H1 (cell line): Measurements from ENCODE around the gene OR2A2. TPM values are rescaled to one million over a fixed set of nuclear protein-coding genes. Genes with fewer than 3 reads are reported as not detected.

Experiments
- CTCF ChIA-PET: fragments of 300-600 bp; sonication (Branson Sonifier 250); formaldehyde crosslinking; loops from one replicate; lab custom pipeline; 2021; ENCODE audit not compliant: partially characterized antibody; lab: Charles Lee
- POLR2A ChIA-PET: fragments of 300-600 bp; sonication (Branson Sonifier 250); formaldehyde crosslinking; loops from one replicate; lab custom pipeline; 2021; ENCODE audit warnings: inconsistent platforms; ENCODE audit not compliant: partially characterized antibody; lab: Charles Lee
- DNase-seq, 2 experiments: peaks; one replicate each; pipeline versions ENCODE4 v3.0.0 to v3.0.0-alpha.2; 2010 to 2022; ENCODE audit warnings: low spot score in 2 of 2, low read depth in 1 of 2, mixed read lengths in 1 of 2
- FAIRE-seq: peaks from 2 replicates; lab custom pipeline; 2011; peaks lifted over from hg19 to GRCh38; lab: Jason Lieb, UNC
- H2AFZ ChIP-seq: 2 replicates; pipeline ENCODE4 v1.8.1; 2012; ENCODE audit warnings: low read length, inconsistent platforms
- H2AK5ac ChIP-seq: 2 replicates; pipeline ENCODE4 v1.6.1; 2013; ENCODE audit warnings: low read depth, low read length
- H2BK120ac ChIP-seq: replicated peaks from 2 replicates; pipeline ENCODE3; 2013; ENCODE audit warnings: low read depth, low read length, inconsistent platforms
- H2BK12ac ChIP-seq: 2 replicates; pipeline ENCODE4 v1.6.1; 2013; ENCODE audit warnings: low read depth, low read length
- H2BK15ac ChIP-seq: 2 replicates; pipeline ENCODE4 v1.6.1; 2013; ENCODE audit warnings: low read length
- H2BK20ac ChIP-seq: 2 replicates; pipeline ENCODE4 v1.6.1; 2013; ENCODE audit warnings: low read length
- H2BK5ac ChIP-seq: 2 replicates; pipeline ENCODE4 v1.6.1; 2013; ENCODE audit warnings: low read depth, low read length
- H3K14ac ChIP-seq: 2 replicates; pipeline ENCODE4 v1.6.1; 2013; ENCODE audit warnings: inconsistent platforms; ENCODE audit not compliant: insufficient read length
- H3K18ac ChIP-seq: 2 replicates; pipeline ENCODE4 v1.6.1; 2013; ENCODE audit warnings: low read length; ENCODE audit errors: extremely low read depth
- H3K23ac ChIP-seq: 2 replicates; pipeline ENCODE4 v1.6.1; 2013; ENCODE audit warnings: inconsistent platforms; ENCODE audit not compliant: insufficient read length
- H3K23me2 ChIP-seq: 2 replicates; pipeline ENCODE4 v1.6.1; 2013; ENCODE audit warnings: low read depth, low read length
- H3K27ac ChIP-seq: 2 replicates; pipeline ENCODE4 v1.6.1; 2011; ENCODE audit warnings: low read depth, low read length, inconsistent platforms
- H3K27me3 ChIP-seq, 4 experiments: replicated peaks in 1 of 4; 1 replicate in 1 of 4; 2 replicates in 3 of 4; pipeline versions ENCODE4 v1.6.1 to v1.8.1; 2011 to 2013; ENCODE audit warnings: low read length in 3 of 4, mild to moderate bottlenecking in 3 of 4, inconsistent platforms in 2 of 4, mixed read lengths in 2 of 4, moderate library complexity in 1 of 4; ENCODE audit not compliant: control insufficient read depth in 3 of 4, insufficient read depth in 3 of 4; ENCODE audit errors: extremely low read depth in 1 of 4
- H3K36me3 ChIP-seq, 4 experiments: 2 replicates each; pipeline versions ENCODE4 v1.6.1 to v1.8.1; 2011 to 2013; ENCODE audit warnings: mild to moderate bottlenecking in 4 of 4, low read length in 3 of 4, moderate library complexity in 2 of 4, control low read depth in 1 of 4, inconsistent platforms in 1 of 4; ENCODE audit not compliant: insufficient read depth in 4 of 4, control insufficient read depth in 2 of 4
- H3K4ac ChIP-seq: replicated peaks from 2 replicates; pipeline ENCODE3; 2013; ENCODE audit warnings: low read length, low read depth, mixed read lengths, inconsistent platforms; ENCODE audit not compliant: insufficient read length
- H3K4me1 ChIP-seq, 4 experiments: replicated peaks in 1 of 4; 1 replicate in 1 of 4; 2 replicates in 3 of 4; pipeline versions ENCODE4 v1.6.1 to v1.8.1; 2011 to 2013; ENCODE audit warnings: low read length in 3 of 4, inconsistent platforms in 2 of 4, mixed read lengths in 1 of 4; ENCODE audit not compliant: insufficient read depth in 4 of 4, control insufficient read depth in 3 of 4
- H3K4me2 ChIP-seq, 2 experiments: 2 replicates each; pipeline versions ENCODE4 v1.6.1 to v1.8.1; 2011 to 2013; ENCODE audit warnings: low read depth in 2 of 2, low read length in 2 of 2, control low read depth in 1 of 2, inconsistent platforms in 1 of 2, mild to moderate bottlenecking in 1 of 2; ENCODE audit not compliant: insufficient read depth in 1 of 2
- H3K4me3 ChIP-seq, 4 experiments: fragments of 200-600, 300-600 bp in 1 of 4; sonication (generic), shearing (Covaris generic), sonication (Bioruptor Twin) in 1 of 4; 2 replicates each; pipeline versions ENCODE4 v1.5.1 to v1.8.1; 2011 to 2016; ENCODE audit warnings: low read length in 4 of 4, low read depth in 3 of 4, control low read depth in 2 of 4, inconsistent platforms in 2 of 4, mild to moderate bottlenecking in 2 of 4, mixed read lengths in 1 of 4, moderate library complexity in 1 of 4; ENCODE audit not compliant: insufficient read depth in 2 of 4; ENCODE audit errors: extremely low read depth in 1 of 4
- H3K56ac ChIP-seq: replicated peaks from 2 replicates; pipeline ENCODE3; 2013; ENCODE audit warnings: low read depth, mild to moderate bottlenecking, mixed read lengths, low read length, inconsistent platforms; ENCODE audit not compliant: insufficient read length
- H3K79me1 ChIP-seq: 2 replicates; pipeline ENCODE4 v1.6.1; 2013; ENCODE audit warnings: low read depth, low read length, control low read depth
- H3K79me2 ChIP-seq, 2 experiments: 2 replicates each; pipeline versions ENCODE4 v1.6.1 to v1.8.1; 2012 to 2013; ENCODE audit warnings: low read length in 2 of 2, mild to moderate bottlenecking in 2 of 2, inconsistent platforms in 1 of 2; ENCODE audit not compliant: insufficient read depth in 2 of 2, control insufficient read depth in 1 of 2
- H3K9ac ChIP-seq, 4 experiments: replicated peaks in 1 of 4; 1 replicate in 1 of 4; 2 replicates in 3 of 4; pipeline versions ENCODE4 v1.6.1 to v1.8.1; 2011 to 2013; ENCODE audit warnings: low read depth in 3 of 4, low read length in 3 of 4, control low read depth in 2 of 4, mild to moderate bottlenecking in 2 of 4, moderate library complexity in 2 of 4, inconsistent platforms in 1 of 4; ENCODE audit errors: extremely low read depth in 1 of 4
- H3K9me3 ChIP-seq, 2 experiments: 2 replicates each; pipeline versions ENCODE4 v1.6.1 to v1.8.1; 2012 to 2013; ENCODE audit warnings: mild to moderate bottlenecking in 2 of 2, moderate library complexity in 2 of 2, control low read depth in 1 of 2, inconsistent platforms in 1 of 2, low read depth in 1 of 2, low read length in 1 of 2, mixed read lengths in 1 of 2; ENCODE audit not compliant: insufficient read depth in 2 of 2
- H4K20me1 ChIP-seq, 2 experiments: replicated peaks in 1 of 2; 2 replicates each; pipeline versions ENCODE3 to v1.8.1; 2011 to 2013; ENCODE audit warnings: inconsistent platforms in 2 of 2, low read length in 2 of 2, mild to moderate bottlenecking in 1 of 2; ENCODE audit not compliant: insufficient read depth in 2 of 2, control insufficient read depth in 1 of 2
- H4K5ac ChIP-seq: 2 replicates; pipeline ENCODE4 v1.6.1; 2013; ENCODE audit warnings: low read length, low read depth, mixed read lengths, inconsistent platforms; ENCODE audit not compliant: insufficient read length
- H4K8ac ChIP-seq: 2 replicates; pipeline ENCODE4 v1.8.0; 2013; ENCODE audit warnings: mild to moderate bottlenecking, moderate library complexity, low read length, inconsistent platforms; ENCODE audit not compliant: insufficient read depth; ENCODE audit errors: extremely low read depth
- H4K91ac ChIP-seq: replicated peaks from 2 replicates; pipeline ENCODE3; 2013; ENCODE audit warnings: low read length, mixed read lengths, inconsistent platforms; ENCODE audit not compliant: insufficient read length
- CBX5 ChIP-seq: fragments of 300-800, 300-1000 bp; sonication (generic); IDR thresholded peaks from 2 replicates; pipeline ENCODE4 v1.7.1; 2016; ENCODE audit warnings: antibody characterized with exemption, low read length, low read depth
- CEBPB ChIP-seq: IDR thresholded peaks from 2 replicates; pipeline ENCODE4 v1.6.1; 2012; ENCODE audit warnings: low read depth, low read length
- RFX5 ChIP-seq: IDR thresholded peaks from 2 replicates; pipeline ENCODE4 v1.6.1; 2011; ENCODE audit warnings: low read depth, low read length, improper control_type of control experiment, borderline replicate concordance
- SIX5 ChIP-seq: IDR thresholded peaks from 2 replicates; pipeline ENCODE4 v1.6.1; 2011; ENCODE audit warnings: mild to moderate bottlenecking, low read depth, low read length
- SP2 ChIP-seq: IDR thresholded peaks from 2 replicates; pipeline ENCODE4 v1.6.1; 2012; ENCODE audit warnings: mild to moderate bottlenecking, low read length, inconsistent platforms
- WGBS, 2 experiments: shearing (Covaris generic) in 1 of 2; methylation state at CpG; one replicate each; pipeline versions ENCODE4 v1.1.6 to v1.1.7; 2013 to 2015; ENCODE audit warnings: low lambda C conversion rate in 2 of 2, mixed read lengths in 2 of 2, inconsistent platforms in 1 of 2, low coverage in 1 of 2, missing lambda C conversion rate in 1 of 2; ENCODE audit not compliant: insufficient replicate concordance in 2 of 2, insufficient coverage in 1 of 2, insufficient read length in 1 of 2; ENCODE audit errors: extremely low coverage in 1 of 2, missing lambda C conversion rate in 1 of 2; 5-methylcytosine and 5-hydroxymethylcytosine counted together
- polyA plus RNA-seq, 7 experiments: library from polyadenylated mRNA; depleted of rRNA in 3 of 7; stranded (reverse) in 5 of 7; unstranded in 2 of 7; fragments of >200 nt in 5 of 7; fragments of 200-250 nt in 2 of 7; gene quantifications; 1 replicate in 5 of 7; 2 replicates in 1 of 7; 4 replicates in 1 of 7; pipeline versions ENCODE4 v1.2.1 to v1.2.3, GENCODE V29; 2011 to 2013; ENCODE audit warnings: missing spikeins in 2 of 7, mixed read lengths in 2 of 7
- total RNA-seq: library from RNA; stranded (reverse); fragmentation: NEBNext Ultra II Directional; extraction: Animal tissue kit (Norgen Biotek cat#: 25700); gene quantifications from 2 replicates; pipeline ENCODE4 v1.2.1, GENCODE V29; 2021
- TF ChIP-seq, protein P1 (sequence below): IDR thresholded peaks from 2 replicates; pipeline ENCODE4 v1.6.1; 2011; ENCODE audit warnings: low read length, improper control_type of control experiment

OR2A2 gene
- total and polyA plus RNA-seq, 2 of the 8 experiments (the other 6 are each of a cell fraction or from before 2014, with no cell fraction given): not detected

DNA sequence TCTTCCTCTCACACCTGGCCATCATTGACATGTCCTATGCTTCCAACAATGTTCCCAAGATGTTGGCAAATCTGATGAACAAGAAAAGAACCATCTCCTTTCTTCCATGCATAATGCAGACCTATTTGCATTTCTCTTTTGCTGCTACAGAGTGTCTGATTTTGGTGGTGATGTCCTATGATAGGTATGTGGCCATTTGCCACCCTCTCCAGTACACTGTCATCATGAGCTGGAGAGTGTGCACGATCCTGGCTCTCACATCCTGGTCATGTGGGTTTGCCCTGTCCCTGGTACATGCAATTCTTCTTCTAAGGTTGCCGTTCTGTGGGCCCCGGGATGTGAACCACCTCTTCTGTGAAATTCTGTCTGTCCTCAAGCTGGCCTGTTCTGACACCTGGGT is 32.8 kb downstream of the OR2A2 start:
- Histone ChIP-seq H2BK5ac (no peak overlapping the region), H3K9me3 (peaks cover under 1 to 3% of the 10 kb centered on the region in 2 experiments; a peak in 2 of 4 replicates), H3K18ac (no peak overlapping the region), H2BK120ac (no peak overlapping the region), H3K27me3 (no peaks in the 10 kb centered on the region), H3K27ac (no peak overlapping the region), H2BK20ac (no peak overlapping the region), H2BK15ac (no peak overlapping the region), H4K5ac (no peak overlapping the region), H3K56ac (no peak overlapping the region), H3K36me3 (no peaks in the 10 kb centered on the region), H2BK12ac (no peak overlapping the region), H3K23me2 (no peaks in the 10 kb centered on the region), H3K4me1 (no peaks in the 10 kb centered on the region), H3K79me2 (no peaks in the 10 kb centered on the region), H4K20me1 (no peaks in the 10 kb centered on the region), H4K91ac (no peak overlapping the region), H2AFZ (no peak overlapping the region), H3K4me2 (no peak overlapping the region), H2AK5ac (no peak overlapping the region), H3K9ac (no peak overlapping the region), H3K14ac (no peak overlapping the region), H3K79me1 (no peaks in the 10 kb centered on the region), H3K23ac (no peak overlapping the region), H4K8ac (no peak overlapping the region), H3K4ac (no peak overlapping the region), H3K4me3 (no peak overlapping the region)
- CTCF ChIA-PET: no interaction called here
- no peak for DNase-seq
- POLR2A ChIA-PET: no interaction called here
- 100% methylated on average over 3 of the region's 3 CpGs; no CpG with 5 or more reads in 1 of the 2 experiments for WGBS, 2 experiments
- TF ChIP-seq CBX5: no peak
- TF ChIP-seq, protein P1, sequence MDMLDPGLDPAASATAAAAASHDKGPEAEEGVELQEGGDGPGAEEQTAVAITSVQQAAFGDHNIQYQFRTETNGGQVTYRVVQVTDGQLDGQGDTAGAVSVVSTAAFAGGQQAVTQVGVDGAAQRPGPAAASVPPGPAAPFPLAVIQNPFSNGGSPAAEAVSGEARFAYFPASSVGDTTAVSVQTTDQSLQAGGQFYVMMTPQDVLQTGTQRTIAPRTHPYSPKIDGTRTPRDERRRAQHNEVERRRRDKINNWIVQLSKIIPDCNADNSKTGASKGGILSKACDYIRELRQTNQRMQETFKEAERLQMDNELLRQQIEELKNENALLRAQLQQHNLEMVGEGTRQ: no peak
- no peak for TF ChIP-seq RFX5
- no peak for TF ChIP-seq SIX5
- TF ChIP-seq SP2: no peak
- TF ChIP-seq CEBPB: no peak
- FAIRE-seq: no peak
